ENCODE measurements around the gene ZNF236.
A peak's percentile ranks its signal among the peaks of the same experiment; 100 is the strongest.

ZNF236 gene

DNA sequence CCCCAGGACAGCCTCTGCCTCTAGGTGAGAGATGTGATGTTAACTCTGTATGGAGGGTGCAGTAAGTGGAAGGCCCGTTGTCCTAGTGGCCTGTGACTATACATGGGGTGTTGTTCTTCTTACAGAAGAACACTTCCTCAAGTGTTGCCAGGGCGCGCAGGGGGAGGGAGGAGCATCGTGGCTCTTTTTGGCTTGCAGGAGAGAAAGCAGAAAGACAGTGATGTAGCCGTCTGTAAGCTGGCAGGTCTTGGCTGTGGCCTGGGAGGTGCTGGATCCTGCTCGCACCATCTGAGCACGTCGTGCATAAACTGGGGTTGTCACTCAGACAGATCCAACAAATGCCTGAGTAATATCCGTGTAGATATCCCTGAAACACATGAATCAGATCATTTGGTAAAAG, 44.3 kb downstream of the ZNF236 start:
- no peak for DNase-seq

DNA sequence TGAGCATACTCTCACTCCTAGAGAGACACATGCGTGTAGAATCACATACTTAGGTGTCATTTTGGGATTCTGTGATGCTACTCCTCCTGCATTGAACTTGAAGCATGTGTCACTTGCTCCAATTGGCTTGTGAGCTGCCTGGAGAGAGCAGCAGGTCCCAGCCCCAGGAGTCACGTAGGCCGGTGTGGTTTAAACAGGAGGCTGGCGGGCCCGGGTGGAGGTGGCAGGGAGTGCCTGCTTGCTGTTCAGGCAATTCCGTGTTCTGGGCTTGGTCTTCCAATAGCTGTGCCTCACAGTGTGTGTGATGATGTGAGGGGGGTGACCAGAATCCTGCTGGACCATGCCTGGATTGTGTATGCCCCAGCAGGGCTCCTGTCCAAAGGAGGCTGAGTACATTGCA, 51.0 kb downstream of the ZNF236 start:
- DNase-seq: no peak

DNA sequence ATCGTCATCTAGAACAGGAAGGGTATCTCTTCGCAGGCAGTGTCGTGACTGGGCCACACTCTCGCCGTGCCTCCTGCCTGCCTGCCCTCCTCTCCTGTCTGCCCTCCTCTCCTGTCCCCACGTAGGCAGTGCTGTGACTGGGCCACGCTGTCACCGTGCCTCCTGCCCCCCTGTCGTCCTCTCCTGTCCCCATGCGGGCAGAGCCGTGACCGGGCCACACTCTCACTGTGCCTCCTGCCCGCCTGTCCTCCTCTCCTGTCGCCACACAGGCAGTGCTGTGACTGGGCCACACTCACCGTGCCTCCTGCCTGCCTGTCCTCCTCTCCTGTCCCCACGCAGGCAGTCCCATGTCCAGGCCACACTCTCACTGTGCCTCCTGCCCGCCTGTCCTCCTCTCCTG, 51.4 kb downstream of the ZNF236 start:
- DNase-seq: no peak

DNA sequence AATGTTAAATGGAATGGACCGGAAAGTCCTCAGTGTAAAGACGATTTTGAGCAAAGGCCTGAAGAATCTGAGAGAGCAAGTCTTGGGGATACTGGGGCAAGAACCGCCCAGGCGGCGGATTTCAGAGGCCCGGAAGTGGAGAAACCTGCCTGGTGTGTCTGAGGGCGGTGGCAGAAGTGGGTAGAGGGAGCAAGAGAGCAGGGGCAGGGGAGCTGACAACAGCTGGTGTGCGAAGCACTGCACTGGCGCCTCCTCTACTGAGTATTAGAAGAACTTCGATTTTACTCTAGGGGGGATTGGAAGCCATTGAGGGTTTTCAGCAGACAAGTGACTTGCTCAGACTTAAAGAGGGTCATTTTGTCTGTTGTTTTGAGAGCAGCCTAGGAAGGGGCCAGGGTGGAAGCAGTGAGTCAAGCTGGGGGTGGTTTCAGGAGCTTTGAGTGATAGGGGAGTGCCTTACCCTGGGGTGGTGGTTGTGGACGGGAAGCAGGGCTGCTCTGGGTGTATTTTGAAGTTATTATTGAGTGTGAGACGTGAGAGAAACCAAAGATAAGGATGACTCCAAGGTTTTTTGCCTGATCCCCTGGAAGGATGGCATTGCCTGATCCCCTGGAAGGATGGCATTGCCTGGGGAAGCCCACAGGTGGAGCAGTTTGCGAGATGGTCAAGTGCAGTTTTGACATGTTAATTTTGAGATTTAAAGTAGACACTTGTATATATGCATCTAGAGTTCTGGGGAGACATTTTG, 52.5 kb downstream of the ZNF236 start:
- no peak for DNase-seq

DNA sequence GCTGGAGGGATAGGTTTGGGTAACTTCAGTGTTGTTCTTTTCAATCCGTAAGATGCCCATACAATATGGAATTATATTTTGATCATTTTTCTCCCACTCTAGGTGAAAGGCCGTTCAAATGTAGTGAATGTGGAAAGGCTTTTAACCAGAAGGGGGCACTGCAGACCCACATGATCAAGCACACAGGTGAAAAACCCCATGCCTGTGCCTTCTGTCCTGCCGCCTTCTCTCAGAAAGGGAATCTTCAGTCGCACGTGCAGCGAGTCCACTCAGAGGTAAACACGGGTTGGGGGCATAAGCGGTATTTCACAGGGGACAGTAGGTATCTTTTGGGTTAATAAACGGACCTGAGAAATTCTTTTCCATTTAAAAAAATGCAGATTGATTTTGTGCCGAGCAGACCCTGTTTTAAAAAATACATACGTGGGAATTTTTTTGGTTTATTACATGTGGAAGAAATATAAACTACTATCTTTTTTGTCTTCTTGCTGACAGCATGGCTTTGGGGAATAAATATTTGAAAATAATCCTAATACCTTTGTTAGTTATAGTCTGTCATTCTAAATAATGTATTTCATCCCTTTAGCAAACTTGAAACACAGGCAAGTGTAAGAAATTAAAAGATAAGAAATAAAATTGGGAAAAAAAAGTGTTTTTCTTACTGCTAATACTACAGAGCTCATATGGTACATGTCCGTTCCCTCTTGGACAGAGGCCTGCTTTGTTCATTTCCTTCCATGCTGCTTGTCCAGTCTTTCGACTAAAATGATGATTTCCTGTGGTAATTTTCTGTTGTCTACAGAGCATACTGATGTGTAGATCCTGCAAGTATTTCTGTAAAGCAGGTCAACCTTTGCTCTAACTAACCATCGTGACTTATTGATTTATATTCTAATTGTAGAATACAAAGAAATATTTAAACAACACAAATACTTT, 53.3 kb downstream of the ZNF236 start:
- DNase-seq: peak; percentile 21

DNA sequence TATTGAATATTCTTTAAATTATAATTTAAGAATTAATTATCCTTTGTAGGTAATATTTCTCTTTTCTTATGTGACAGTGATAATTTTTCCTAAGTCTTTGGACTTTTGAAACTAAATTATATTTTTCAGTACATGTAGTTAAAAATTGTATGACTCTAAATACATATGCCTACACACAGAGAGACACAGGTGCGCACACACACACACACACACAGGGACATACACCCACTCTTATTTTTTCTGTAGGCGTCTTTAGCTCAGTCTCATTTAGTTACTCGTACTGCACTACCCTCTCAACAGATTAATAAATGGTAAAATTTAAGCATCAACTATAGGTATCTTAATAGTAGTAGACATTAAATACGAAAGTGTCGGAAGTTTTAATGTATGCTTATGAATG, 56.1 kb downstream of the ZNF236 start:
- DNase-seq: no peak

DNA sequence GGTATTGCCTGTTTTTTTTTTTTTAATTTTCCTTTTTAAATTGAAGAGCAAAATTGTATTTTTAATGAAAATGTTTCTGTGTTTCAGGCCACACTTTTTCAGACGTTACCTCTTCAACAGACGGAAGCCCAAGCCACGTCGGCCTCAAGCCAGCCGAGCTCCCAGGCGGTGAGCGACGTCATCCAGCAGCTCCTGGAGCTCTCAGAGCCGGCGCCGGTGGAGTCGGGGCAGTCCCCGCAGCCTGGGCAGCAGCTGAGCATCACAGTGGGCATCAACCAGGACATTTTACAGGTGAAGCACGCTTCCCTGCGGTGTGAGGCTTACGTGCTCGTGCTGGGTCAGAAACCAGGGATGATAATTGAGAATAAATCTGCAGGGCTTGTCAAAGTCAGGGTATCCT, 57.7 kb downstream of the ZNF236 start:
- DNase-seq: no peak

DNA sequence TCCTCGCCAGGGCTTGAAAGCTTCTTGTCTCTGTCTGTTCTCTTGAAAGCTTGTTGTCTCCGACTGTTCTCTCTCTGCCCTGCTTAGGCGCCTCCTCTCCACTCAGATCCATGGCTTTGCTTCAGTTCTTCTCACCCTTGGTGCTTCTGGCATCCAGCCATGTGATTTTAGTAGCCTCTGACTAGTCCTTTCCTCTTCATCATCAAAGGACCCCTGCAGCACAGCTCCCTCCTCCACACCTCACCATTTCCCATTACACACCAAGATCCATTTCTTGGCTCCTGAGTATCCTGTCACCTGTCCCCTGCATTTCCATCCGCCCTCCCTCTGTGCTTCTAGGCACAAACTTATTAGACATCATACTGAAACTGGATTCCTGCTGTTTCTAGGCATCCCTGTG, 59.4 kb downstream of the ZNF236 start:
- no peak for DNase-seq

DNA sequence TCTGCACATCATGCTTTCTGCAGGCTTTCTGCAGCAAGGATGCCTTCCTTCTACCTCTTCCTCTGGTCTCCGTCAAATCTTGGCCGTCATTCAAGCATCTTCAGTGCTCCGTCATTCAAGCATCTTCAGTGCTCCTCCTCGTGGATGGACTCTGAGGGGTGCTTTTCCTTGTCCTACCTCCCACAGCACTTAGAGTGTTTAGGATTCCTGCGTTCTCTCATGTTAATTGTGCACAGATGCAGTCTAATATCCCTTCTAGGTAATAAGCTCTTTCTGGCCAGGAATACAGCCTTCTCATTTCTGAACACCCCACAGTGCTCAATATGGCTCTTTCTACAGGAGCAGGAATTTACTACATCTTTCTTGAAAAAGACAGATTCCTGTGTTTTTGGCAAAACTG, 59.8 kb downstream of the ZNF236 start:
- DNase-seq: no peak

DNA sequence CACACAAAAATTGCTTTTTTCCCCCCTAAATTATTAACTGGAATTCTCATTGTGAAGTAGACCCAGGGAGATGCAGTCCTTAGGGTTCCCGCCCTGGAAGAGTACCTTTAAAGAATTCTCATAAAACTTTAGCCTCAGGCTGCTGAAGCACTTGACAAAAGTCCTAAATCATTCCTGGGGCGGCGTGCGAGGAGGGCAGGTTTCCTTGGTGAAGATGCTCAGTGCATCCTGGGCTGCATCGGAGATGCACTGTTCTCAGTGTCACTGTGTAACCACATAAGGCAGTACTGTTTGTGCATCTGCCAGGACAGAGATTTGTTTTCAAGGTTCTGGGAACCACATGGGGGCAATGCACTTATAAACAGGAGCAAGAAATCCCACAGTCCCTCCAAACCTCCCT, 62.6 kb downstream of the ZNF236 start:
- DNase-seq: no peak

DNA sequence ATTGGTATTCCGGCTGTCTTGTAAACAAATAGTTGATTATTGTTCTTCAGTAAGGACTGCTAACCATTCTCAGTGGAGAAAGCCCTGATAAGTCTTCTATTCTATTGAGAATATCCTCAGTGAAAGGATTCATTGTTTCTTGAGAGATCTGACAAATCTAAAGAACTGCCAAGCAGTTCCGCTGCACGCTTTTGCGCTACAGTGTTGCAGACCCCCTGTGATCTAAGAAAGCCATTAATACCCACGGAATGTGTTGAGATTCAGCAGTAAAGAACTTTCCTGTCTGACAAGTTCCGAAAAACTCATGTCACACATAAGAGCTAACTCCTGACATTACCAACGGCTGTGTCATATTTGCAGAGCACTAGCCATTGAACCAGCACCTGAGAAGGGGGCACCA, 63.8 kb downstream of the ZNF236 start:
- DNase-seq: no peak

DNA sequence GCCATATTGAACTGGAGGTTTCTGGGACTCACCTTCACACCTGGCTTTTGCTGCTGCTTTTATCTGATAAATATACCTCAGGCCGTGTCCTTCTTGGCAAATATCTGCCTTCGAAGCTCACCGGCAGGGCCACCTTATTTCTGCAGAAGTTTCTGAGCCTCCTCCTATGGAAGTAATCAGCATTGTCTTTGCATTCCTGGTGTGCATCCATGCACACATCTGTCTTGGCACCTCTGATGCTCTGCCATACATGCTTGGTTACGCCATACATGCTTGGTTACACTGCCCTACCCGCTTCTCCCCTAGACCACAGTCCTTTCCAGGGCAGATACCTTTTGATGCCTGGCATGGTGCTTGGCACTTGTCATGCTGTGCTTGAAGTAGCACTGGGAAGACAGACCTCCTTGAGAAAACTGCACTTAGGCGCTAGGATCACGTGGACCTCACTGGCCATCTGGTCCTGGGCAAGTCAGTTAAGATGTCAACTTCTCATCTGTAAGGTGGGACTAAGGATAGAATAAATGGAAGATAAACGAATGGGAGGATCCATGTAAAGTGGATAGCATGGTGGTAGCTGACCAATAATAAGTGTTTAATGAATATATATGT, 66.8 kb downstream of the ZNF236 start:
- no peak for DNase-seq

DNA sequence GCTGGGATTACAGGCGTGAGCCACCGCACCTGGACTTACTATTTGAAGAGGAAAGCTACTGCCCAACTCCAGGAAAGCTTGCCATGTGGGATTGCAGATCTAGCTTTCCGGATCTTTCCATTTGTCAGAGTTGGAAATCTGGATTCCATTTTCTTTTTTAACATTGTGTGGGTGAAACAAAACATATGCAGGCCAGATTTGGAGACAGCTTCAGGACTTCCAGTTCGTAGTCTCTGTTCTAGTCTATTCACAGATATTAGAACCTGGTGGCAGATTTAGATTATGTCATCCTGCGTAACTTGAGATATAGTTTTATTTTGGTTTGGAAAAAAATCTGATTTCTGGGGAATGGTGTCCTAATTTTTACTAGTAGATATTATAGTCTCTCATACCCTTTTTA, 70.5 kb downstream of the ZNF236 start:
- DNase-seq: no peak

DNA sequence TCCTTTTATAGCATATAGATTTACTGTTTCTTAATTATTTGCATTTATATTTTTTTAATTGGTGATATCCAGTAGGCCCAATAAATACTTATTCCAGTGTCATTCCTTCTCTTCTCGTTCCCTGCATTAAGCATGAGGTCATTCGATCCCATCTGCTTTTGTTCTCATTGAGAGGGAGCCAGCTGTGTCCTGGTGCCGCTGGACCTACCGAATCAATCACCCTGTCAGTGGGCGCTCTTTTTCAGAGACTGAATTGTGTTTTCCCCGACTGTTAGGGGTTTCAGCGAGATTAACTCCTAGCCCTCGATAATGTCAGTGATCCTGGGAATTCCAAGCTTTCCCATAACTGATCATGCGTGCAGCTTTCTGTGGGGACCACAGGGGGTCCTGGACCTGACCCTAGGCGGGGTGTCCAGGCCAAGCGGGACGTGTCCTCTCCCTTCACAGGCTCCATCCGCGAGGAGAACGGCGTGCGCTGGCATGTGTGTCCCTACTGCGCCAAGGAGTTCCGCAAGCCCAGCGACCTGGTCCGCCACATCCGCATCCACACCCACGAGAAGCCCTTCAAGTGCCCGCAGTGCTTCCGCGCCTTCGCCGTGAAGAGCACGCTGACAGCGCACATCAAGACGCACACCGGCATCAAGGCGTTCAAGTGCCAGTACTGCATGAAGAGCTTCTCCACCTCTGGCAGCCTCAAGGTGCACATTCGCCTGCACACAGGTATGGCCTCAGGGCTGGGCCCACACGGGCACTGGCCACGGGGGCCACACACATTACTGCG, 72.4 kb downstream of the ZNF236 start:
- DNase-seq: no peak

DNA sequence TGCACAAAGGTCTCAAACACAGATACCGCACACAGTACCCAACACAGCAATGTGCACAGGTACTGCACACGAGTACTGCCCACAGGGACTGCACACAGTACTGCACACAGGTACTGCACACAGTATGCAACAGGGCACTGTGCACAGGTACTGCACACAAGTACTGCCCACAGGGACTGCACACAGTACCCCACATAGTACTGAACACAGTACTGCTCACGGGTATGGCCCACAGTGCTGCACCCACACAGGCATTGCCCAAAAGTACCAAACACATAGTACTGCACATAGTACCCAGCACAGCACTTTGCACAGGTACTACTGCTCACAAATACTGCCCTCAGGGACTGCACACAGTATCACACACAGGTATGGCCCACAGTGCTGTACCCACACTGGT, 73.1 kb downstream of the ZNF236 start:
- DNase-seq: no peak

DNA sequence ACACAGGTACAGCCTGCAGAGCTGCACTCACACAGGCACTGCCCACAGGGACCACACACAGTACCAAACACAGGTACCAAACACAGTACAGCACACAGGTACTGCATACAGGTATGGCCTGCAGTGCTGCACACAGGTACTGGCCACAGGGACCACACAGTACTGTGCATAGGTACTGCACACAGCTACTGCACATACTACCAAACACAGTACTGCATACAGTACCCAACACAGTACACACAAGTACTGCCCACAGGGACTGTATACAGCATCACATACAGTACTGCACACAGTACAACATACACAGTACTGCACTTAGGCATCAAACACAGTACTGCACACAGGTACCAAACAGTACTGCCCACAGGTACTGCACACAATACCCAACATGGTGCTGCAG, 74.3 kb downstream of the ZNF236 start:
- no peak for DNase-seq

DNA sequence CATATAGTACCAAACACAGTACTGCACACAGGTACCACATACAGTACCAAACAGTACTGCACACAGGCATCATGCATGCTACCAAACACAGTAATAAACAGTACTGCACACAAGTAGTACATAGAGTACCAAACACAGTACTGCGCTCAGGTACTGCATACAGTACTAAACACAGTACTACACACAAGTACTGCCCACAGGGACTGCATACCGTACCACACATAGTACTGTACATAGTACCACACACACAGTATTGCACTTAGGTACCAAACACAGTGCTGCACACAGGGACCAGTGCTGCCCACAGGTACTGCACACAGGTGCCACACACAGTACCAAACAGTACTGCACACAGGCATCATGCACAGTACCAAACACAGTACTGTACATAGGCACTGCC, 74.9 kb downstream of the ZNF236 start:
- no peak for DNase-seq

DNA sequence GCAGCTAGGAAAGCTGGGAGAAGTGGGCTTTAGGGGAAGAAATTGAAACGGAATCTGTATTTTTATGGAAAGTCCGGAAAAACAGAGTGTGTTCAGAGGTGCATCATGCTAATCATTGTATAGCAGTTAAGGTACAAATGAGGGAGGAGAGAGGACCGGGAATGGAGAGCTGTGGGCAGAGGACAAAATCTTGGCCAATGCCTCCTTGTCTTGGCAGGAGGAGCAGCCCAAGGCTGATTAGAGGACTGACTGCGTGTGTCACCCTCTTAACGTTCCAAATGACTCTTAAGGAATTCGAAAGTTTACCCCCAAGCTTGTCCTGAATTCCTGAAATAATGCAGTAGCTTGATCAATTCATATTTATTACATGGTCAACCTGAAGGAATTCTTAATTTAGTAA, 81.0 kb downstream of the ZNF236 start:
- no peak for DNase-seq

DNA sequence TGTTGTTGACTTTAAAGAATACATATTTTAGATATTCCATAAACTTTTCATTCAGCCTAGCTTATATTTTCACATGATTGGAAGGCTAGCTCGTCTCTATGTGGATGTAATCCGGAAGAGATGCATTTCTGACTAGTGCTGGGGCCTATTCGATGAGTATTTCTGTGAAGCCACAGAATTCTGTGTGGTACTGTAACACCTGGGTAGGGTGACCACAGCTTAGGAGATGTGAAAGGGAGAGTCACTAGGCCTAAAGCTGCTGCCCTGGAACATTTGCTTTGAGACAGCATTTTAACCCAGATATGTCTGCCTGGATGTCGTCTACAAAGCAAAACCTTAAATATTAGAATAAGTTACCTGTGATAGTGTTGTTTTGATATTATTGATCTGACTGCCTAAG, 83.5 kb downstream of the ZNF236 start:
- no peak for DNase-seq

DNA sequence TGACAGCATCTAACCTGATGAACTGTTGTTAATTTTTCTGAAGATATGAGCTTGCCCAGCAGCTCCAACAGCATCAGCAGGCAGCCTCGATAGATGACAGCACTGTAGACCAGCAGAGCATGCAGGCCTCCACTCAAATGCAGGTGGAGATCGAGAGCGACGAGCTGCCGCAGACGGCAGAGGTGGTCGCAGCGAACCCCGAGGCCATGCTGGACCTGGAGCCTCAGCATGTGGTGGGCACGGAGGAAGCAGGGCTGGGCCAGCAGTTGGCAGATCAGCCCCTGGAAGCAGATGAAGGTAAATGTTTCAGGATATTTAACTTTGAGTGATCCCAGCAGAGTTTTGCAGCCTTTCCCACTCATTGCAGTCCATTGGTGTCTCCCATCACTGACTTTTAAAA, 85.9 kb downstream of the ZNF236 start:
- no peak for DNase-seq

DNA sequence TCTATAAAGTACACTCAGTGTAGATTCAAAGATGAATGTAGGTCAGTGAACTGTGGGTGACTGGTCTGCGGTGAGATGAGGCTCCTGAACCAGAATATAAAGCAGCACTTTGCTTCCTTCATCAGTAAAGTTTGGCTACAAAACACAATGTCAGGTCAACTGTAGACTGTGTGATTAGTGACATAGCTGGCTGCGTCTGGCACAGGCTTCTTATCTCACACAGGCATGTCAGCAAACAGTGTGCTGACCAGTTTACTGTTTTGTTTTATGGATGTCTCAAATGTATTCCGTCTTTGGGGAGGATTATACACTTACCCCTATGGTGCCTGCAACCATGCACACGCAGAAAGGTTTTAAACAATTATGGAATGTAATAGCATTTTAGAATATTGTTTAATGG, 87.1 kb downstream of the ZNF236 start:
- DNase-seq: no peak

DNA sequence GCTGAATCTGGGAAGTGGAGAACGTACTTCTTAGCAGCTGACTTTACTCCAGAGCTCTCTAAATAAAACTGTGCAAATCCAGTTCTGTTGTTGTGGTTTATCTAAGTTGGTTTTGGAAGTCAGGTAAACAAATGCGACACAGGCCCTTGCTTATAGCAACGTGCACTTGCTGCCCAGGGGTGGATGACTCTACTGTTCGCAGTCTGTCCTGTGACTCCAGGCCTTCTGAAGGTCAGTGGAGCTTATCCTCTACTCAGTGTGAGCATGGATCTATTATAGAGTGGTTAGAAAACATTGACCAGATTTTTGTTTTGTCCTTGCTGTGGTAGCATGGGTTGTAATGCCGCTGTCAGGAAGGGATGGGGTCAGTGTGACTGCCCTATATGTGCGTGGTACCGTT, 89.1 kb downstream of the ZNF236 start:
- DNase-seq: no peak

DNA sequence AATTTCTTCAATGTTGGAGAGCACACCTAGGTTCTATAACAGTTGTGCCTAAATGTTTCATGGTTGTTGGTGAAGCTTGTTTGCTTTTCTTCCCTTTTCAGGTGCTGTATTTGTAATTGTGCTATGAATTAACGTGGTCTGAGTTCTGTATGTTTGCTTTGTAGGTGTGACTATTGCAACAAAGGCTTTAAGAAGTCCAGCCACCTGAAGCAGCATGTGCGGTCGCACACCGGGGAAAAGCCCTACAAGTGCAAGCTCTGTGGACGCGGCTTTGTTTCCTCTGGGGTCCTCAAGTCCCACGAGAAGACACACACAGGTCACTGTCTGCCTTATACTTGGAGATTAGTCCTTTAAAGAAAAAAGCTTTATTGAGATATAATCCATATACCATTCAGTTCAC, 91.2 kb downstream of the ZNF236 start:
- no peak for DNase-seq
